ENCODE measurements around the gene CACNG4. TPM values are rescaled to one million over a fixed set of nuclear protein-coding genes. Genes with fewer than 3 reads are reported as not detected.

The CACNG4 gene
- total and polyA plus RNA-seq, 10 donors, result not detected

- TF ChIP-seq CTCF (IDR thresholded peaks at IDR 0.05 in 8 of 11, conservative IDR thresholded peaks at IDR 0.05 in 3 of 11), result no peak
- TF ChIP-seq POLR2AphosphoS5 (IDR thresholded peaks at IDR 0.05), result no peak
- TF ChIP-seq POLR2A (IDR thresholded peaks at IDR 0.05), result no peak
- H3K27ac ChIP-seq, result no peak overlapping the region
- 58 to 79% (median 70%) methylated on average over 15 to 16 of the region's 16 CpGs for WGBS, 5 donors
- H3K4me3 ChIP-seq, result no peak overlapping the region
- no peaks in the 10 kb centered on the region for H3K9me3 ChIP-seq
- peaks cover 0 to 52% (median 0%) of the 10 kb centered on the region in 7 donors for H3K27me3 ChIP-seq (replicated peaks in 1 of 7)
- no peaks in the 10 kb centered on the region for H3K36me3 ChIP-seq
- H3K4me1 ChIP-seq, result no peaks in the 10 kb centered on the region
- intact Hi-C loops (cut with DNase I; ENCODE audit: low total_unique reads), result no loop called here
- DNase-seq, result no peak
These were observed 6.4 kb upstream of the CACNG4 start for GRCh38 chr17:66957951-66958579.

- Histone ChIP-seq H3K36me3 (no peaks in the 10 kb centered on the region), H3K27me3 (replicated peaks in 1 of 7) (peaks cover 0 to 59% (median 11%) of the 10 kb centered on the region in 7 donors), H3K4me3 (no peak overlapping the region), H3K27ac (no peak overlapping the region), H3K9me3 (no peaks in the 10 kb centered on the region), H3K4me1 (peaks cover 0 to 9% (median 3%) of the 10 kb centered on the region in 6 donors)
- TF ChIP-seq POLR2AphosphoS5 (IDR thresholded peaks at IDR 0.05), result no peak
- TF ChIP-seq POLR2A (IDR thresholded peaks at IDR 0.05), result no peak
- no peak for TF ChIP-seq CTCF (IDR thresholded peaks at IDR 0.05 in 8 of 11, conservative IDR thresholded peaks at IDR 0.05 in 3 of 11)
- 78 to 84% (median 82%) methylated on average over 15 of the region's 15 CpGs for WGBS, 5 donors
- intact Hi-C loops (cut with DNase I; ENCODE audit: low total_unique reads), result no loop called here
- no peak for DNase-seq
These were observed 4.7 kb upstream of the CACNG4 start for GRCh38 chr17:66959641-66960375.

- H3K4me3 ChIP-seq, result no peak overlapping the region
- intact Hi-C loops (cut with DNase I; ENCODE audit: low total_unique reads), result no loop called here
- H3K36me3 ChIP-seq, result no peaks in the 10 kb centered on the region
- peaks cover under 1 to 17% (median 11%) of the 10 kb centered on the region in 6 donors for H3K4me1 ChIP-seq
- H3K27ac ChIP-seq, result no peak overlapping the region
- TF ChIP-seq POLR2A (IDR thresholded peaks at IDR 0.05) (no peak), CTCF (IDR thresholded peaks at IDR 0.05 in 8 of 11, conservative IDR thresholded peaks at IDR 0.05 in 3 of 11) (no peak), POLR2AphosphoS5 (IDR thresholded peaks at IDR 0.05) (no peak)
- WGBS, 5 donors, result 55 to 77% (median 70%) methylated on average over 2 to 8 of the region's 8 CpGs
- DNase-seq, result no peak
- peaks cover 0 to 67% (median 19%) of the 10 kb centered on the region in 7 donors for H3K27me3 ChIP-seq (replicated peaks in 1 of 7)
- H3K9me3 ChIP-seq, result no peaks in the 10 kb centered on the region
These were observed 3.9 kb upstream of the CACNG4 start for GRCh38 chr17:66960613-66961012.

- DNase-seq, result no peak
- no peak overlapping the region for H3K4me3 ChIP-seq
- intact Hi-C loops (cut with DNase I; ENCODE audit: low total_unique reads), result no loop called here
These were observed 992 bp upstream of the CACNG4 start for GRCh38 chr17:66963521-66963908.

More at GRCh38 chr17:66963521-66963908, 992 bp upstream of the CACNG4 start:
- TF ChIP-seq CTCF (IDR thresholded peaks at IDR 0.05 in 8 of 11, conservative IDR thresholded peaks at IDR 0.05 in 3 of 11) (no peak), POLR2A (IDR thresholded peaks at IDR 0.05) (no peak), POLR2AphosphoS5 (IDR thresholded peaks at IDR 0.05) (no peak)
- H3K4me1 ChIP-seq, result peaks cover 5 to 27% (median 20%) of the 10 kb centered on the region in 6 donors
- H3K36me3 ChIP-seq, result no peaks in the 10 kb centered on the region
- H3K27me3 ChIP-seq (replicated peaks in 1 of 7), result peaks cover 2 to 87% (median 43%) of the 10 kb centered on the region in 7 donors
- no peak overlapping the region for H3K27ac ChIP-seq
- no peaks in the 10 kb centered on the region for H3K9me3 ChIP-seq
- WGBS, 5 donors, result 35 to 53% (median 37%) methylated on average over 8 of the region's 8 CpGs

Measured in spleen (tissue), 11 donors.